Right atrium auricular region (tissue), 2 donors: ENCODE results near the gene CDK11B. TPM values are rescaled to one million over a fixed set of nuclear protein-coding genes. Genes with fewer than 3 reads are reported as not detected.

Experiments used
- DNase-seq: peaks from one replicate; pipeline ENCODE4 v3.0.0-alpha.2; 2019; ENCODE audit warnings: low spot score
- H3K27ac ChIP-seq, 2 donors: fragments of 200-600 bp; sonication (generic); 1 replicate in 1 of 2; 2 replicates in 1 of 2; pipeline ENCODE4 v1.5.1; 2016 to 2019
- H3K27me3 ChIP-seq, 2 donors: fragments of 200-600 bp; sonication (generic); one replicate each; pipeline versions ENCODE4 v1.5.1 to v1.6.0; 2017 to 2019
- H3K36me3 ChIP-seq: fragments of 200-600 bp; sonication (generic); one replicate; pipeline ENCODE4 v1.5.1; 2016
- H3K4me1 ChIP-seq, 2 donors: fragments of 200-600 bp; sonication (generic); one replicate each; pipeline versions ENCODE4 v1.5.1 to v1.6.0; 2017 to 2019
- H3K4me3 ChIP-seq, 2 donors: fragments of 200-600 bp; sonication (generic); 1 replicate in 1 of 2; 2 replicates in 1 of 2; pipeline ENCODE4 v1.5.1; 2017 to 2019; ENCODE audit warnings: mild to moderate bottlenecking in 1 of 2, moderate library complexity in 1 of 2
- H3K9me3 ChIP-seq, 2 donors: fragments of 200-600 bp; sonication (generic); one replicate each; pipeline ENCODE4 v1.5.1; 2019
- CTCF ChIP-seq, 2 donors: fragments of 200-600 bp; sonication (generic); IDR thresholded peaks; one replicate each; pipeline ENCODE4 v1.5.1; 2019; ENCODE audit warnings: antibody characterized with exemption in 2 of 2
- total RNA-seq, 2 donors: library from RNA; depleted of rRNA; stranded (reverse); fragments of >200 nt; gene quantifications; one replicate each; pipeline ENCODE4 v1.1.0, GENCODE V29; 2016

The CDK11B gene
- total RNA-seq, 2 donors from 2014 or later = 16.2 to 19.7 TPM

GRCh38 chr1:1601564-1602303, 57.1 kb downstream of the CDK11B start:
- Histone ChIP-seq H3K36me3 (no peaks in the 10 kb centered on the region), H3K9me3 (no peaks in the 10 kb centered on the region), H3K27ac (no peak overlapping the region), H3K4me1 (peaks cover 0 to 22% of the 10 kb centered on the region in 2 donors), H3K27me3 (no peaks in the 10 kb centered on the region), H3K4me3 (no peak overlapping the region)
- no peak for DNase-seq
- no peak for TF ChIP-seq CTCF (IDR thresholded peaks at IDR 0.05)

- no peaks in the 10 kb centered on the region for H3K36me3 ChIP-seq
- H3K4me3 ChIP-seq = no peak overlapping the region
- no peak for TF ChIP-seq CTCF (IDR thresholded peaks at IDR 0.05)
- peaks cover 0 to 22% of the 10 kb centered on the region in 2 donors for H3K4me1 ChIP-seq
- no peak overlapping the region for H3K27ac ChIP-seq
- H3K27me3 ChIP-seq = no peaks in the 10 kb centered on the region
- no peaks in the 10 kb centered on the region for H3K9me3 ChIP-seq
- no peak for DNase-seq
Measured at GRCh38 chr1:1600861-1601563, 57.8 kb downstream of the CDK11B start.

GRCh38 chr1:1599935-1600860, 58.6 kb downstream of the CDK11B start, which contains the start of gene FNDC10:
Gene FNDC10 (minus strand): TSS chr1:1600135. CDS start chr1:1600015, 120 bp downstream.
- H3K27me3 ChIP-seq = no peaks in the 10 kb centered on the region
- no peak for TF ChIP-seq CTCF (IDR thresholded peaks at IDR 0.05)
- no peak for DNase-seq

GRCh38 chr1:1599030-1599934, 59.5 kb downstream of the CDK11B start:
- DNase-seq = no peak
- Histone ChIP-seq H3K4me1 (peaks cover 0 to 22% of the 10 kb centered on the region in 2 donors), H3K27ac (no peak overlapping the region), H3K9me3 (no peaks in the 10 kb centered on the region), H3K36me3 (no peaks in the 10 kb centered on the region), H3K4me3 (peak overlapping the region in 1 of 2 donors; percentile 32), H3K27me3 (no peaks in the 10 kb centered on the region)
- no peak for TF ChIP-seq CTCF (IDR thresholded peaks at IDR 0.05)

More at GRCh38 chr1:1599935-1600860, 58.6 kb downstream of the CDK11B start, which contains the start of gene FNDC10:
- H3K9me3 ChIP-seq = no peaks in the 10 kb centered on the region
- H3K4me1 ChIP-seq = peaks cover 0 to 22% of the 10 kb centered on the region in 2 donors
- H3K27ac ChIP-seq = no peak within 1 kb of the TSS
- H3K36me3 ChIP-seq = no peaks in the 10 kb centered on the region
- H3K4me3 ChIP-seq = peak within 1 kb of the TSS; percentile 28 to 50

- H3K9me3 ChIP-seq = no peaks in the 10 kb centered on the region
- no peak for DNase-seq
- no peaks in the 10 kb centered on the region for H3K36me3 ChIP-seq
- no peak overlapping the region for H3K4me3 ChIP-seq
- H3K27me3 ChIP-seq = no peaks in the 10 kb centered on the region
- TF ChIP-seq CTCF (IDR thresholded peaks at IDR 0.05) = no peak
- no peak overlapping the region for H3K27ac ChIP-seq
- H3K4me1 ChIP-seq = peaks cover 0 to 22% of the 10 kb centered on the region in 2 donors
Measured at GRCh38 chr1:1598720-1599029, 60.1 kb downstream of the CDK11B start.
